H9 (cell line): ENCODE results near the gene LRRK2. TPM values are rescaled to one million over a fixed set of nuclear protein-coding genes. Genes with fewer than 3 reads are reported as not detected.

Experiments
- DNase-seq: peaks from one replicate; pipeline ENCODE4 v3.0.0-alpha.2; 2017
- H2AFZ ChIP-seq: one replicate; pipeline ENCODE4 v1.6.1; 2013; ENCODE audit warnings: mild to moderate bottlenecking, low read length, control low read depth, moderate library complexity
- H2AK5ac ChIP-seq: 2 replicates; pipeline ENCODE4 v1.6.1; 2013; ENCODE audit warnings: low read length, control low read depth, mixed read lengths; ENCODE audit not compliant: insufficient read length
- H2BK120ac ChIP-seq: one replicate; pipeline ENCODE4 v1.6.1; 2013; ENCODE audit warnings: low read depth, mild to moderate bottlenecking, low read length, control low read depth, inconsistent platforms; ENCODE audit not compliant: poor library complexity, severe bottlenecking
- H2BK12ac ChIP-seq: 2 replicates; pipeline ENCODE4 v1.6.1; 2013; ENCODE audit warnings: low read length, control low read depth, mixed read lengths, low read depth; ENCODE audit not compliant: insufficient read length
- H2BK15ac ChIP-seq: 2 replicates; pipeline ENCODE4 v1.6.1; 2013; ENCODE audit warnings: low read depth, low read length, control low read depth
- H2BK20ac ChIP-seq: one replicate; pipeline ENCODE4 v1.6.1; 2013; ENCODE audit warnings: low read depth, mild to moderate bottlenecking, low read length, control low read depth, inconsistent platforms; ENCODE audit not compliant: poor library complexity, severe bottlenecking
- H2BK5ac ChIP-seq: 2 replicates; pipeline ENCODE4 v1.6.1; 2013; ENCODE audit warnings: low read length, control low read depth, mixed read lengths; ENCODE audit not compliant: insufficient read length
- H3K14ac ChIP-seq: 2 replicates; pipeline ENCODE4 v1.6.1; 2013; ENCODE audit warnings: low read length, control low read depth; ENCODE audit not compliant: insufficient read depth
- H3K18ac ChIP-seq: 2 replicates; pipeline ENCODE4 v1.6.1; 2013; ENCODE audit warnings: low read depth, mild to moderate bottlenecking, mixed read lengths, low read length, control low read depth; ENCODE audit not compliant: insufficient read length
- H3K23ac ChIP-seq: 2 replicates; pipeline ENCODE4 v1.6.1; 2013; ENCODE audit warnings: low read length, control low read depth, mixed read lengths, low read depth; ENCODE audit not compliant: insufficient read length
- H3K23me2 ChIP-seq: 2 replicates; pipeline ENCODE4 v1.6.1; 2013; ENCODE audit warnings: low read depth, mild to moderate bottlenecking, mixed read lengths, low read length, control low read depth; ENCODE audit not compliant: insufficient read length, poor library complexity, severe bottlenecking
- H3K27ac ChIP-seq: 2 replicates; pipeline ENCODE4 v1.5.1; 2013; ENCODE audit warnings: low read length, control low read depth, mixed read lengths, low read depth; ENCODE audit not compliant: insufficient read length
- H3K27me3 ChIP-seq: 2 replicates; pipeline ENCODE4 v1.6.1; 2013; ENCODE audit warnings: low read length, control low read depth, inconsistent platforms; ENCODE audit not compliant: insufficient read depth
- H3K4ac ChIP-seq: 2 replicates; pipeline ENCODE4 v1.6.1; 2013; ENCODE audit warnings: low read depth, mild to moderate bottlenecking, control low read depth, inconsistent platforms, low read length, moderate library complexity
- H3K4me1 ChIP-seq: 2 replicates; pipeline ENCODE4 v1.6.1; 2013; ENCODE audit warnings: low read length, control low read depth, inconsistent platforms; ENCODE audit not compliant: insufficient read depth
- H3K4me2 ChIP-seq: 2 replicates; pipeline ENCODE4 v1.6.1; 2013; ENCODE audit warnings: low read length, control low read depth, mixed read lengths; ENCODE audit not compliant: insufficient read length, insufficient read depth
- H3K56ac ChIP-seq: 2 replicates; pipeline ENCODE4 v1.6.1; 2013; ENCODE audit warnings: low read depth, mild to moderate bottlenecking, mixed read lengths, low read length, control low read depth; ENCODE audit not compliant: insufficient read length
- H3K79me1 ChIP-seq: 2 replicates; pipeline ENCODE4 v1.6.1; 2013; ENCODE audit warnings: low read depth, mild to moderate bottlenecking, moderate library complexity, low read length, control low read depth, inconsistent platforms; ENCODE audit not compliant: insufficient read depth, poor library complexity, severe bottlenecking
- H3K79me2 ChIP-seq: 2 replicates; pipeline ENCODE4 v1.6.1; 2013; ENCODE audit warnings: low read length, control low read depth, inconsistent platforms; ENCODE audit not compliant: insufficient read depth
- H3K9ac ChIP-seq: 2 replicates; pipeline ENCODE4 v1.6.1; 2013; ENCODE audit warnings: low read length, control low read depth, mixed read lengths; ENCODE audit not compliant: insufficient read length; ENCODE audit errors: extremely low read depth
- H3K9me3 ChIP-seq: one replicate; pipeline ENCODE4 v1.6.1; 2013; ENCODE audit warnings: low read depth, low read length, inconsistent platforms; ENCODE audit not compliant: control insufficient read depth
- H3T11ph ChIP-seq: one replicate; pipeline ENCODE4 v1.6.1; 2013; ENCODE audit warnings: mild to moderate bottlenecking, low read length, control low read depth, inconsistent platforms
- H4K20me1 ChIP-seq: one replicate; pipeline ENCODE4 v1.6.1; 2013; ENCODE audit not compliant: control insufficient read depth, insufficient read length, insufficient read depth
- H4K5ac ChIP-seq: 2 replicates; pipeline ENCODE4 v1.6.1; 2013; ENCODE audit warnings: low read depth, mild to moderate bottlenecking, mixed read lengths, low read length, control low read depth; ENCODE audit not compliant: insufficient read length
- H4K8ac ChIP-seq: replicated peaks from 2 replicates; pipeline ENCODE4 v1.6.1; 2013; ENCODE audit warnings: low read length, control low read depth, mixed read lengths, low read depth; ENCODE audit not compliant: insufficient read length
- H4K91ac ChIP-seq: 2 replicates; pipeline ENCODE4 v1.6.1; 2013; ENCODE audit warnings: low read depth, mild to moderate bottlenecking, moderate library complexity, mixed read lengths, low read length, control low read depth; ENCODE audit not compliant: insufficient read length
- H3K27ac Mint-ChIP-seq, 3 experiments: 2 replicates in 2 of 3; 3 replicates in 1 of 3; pipeline ENCODE4 v1.8.0; 2020 to 2021; ENCODE audit warnings: mixed read lengths in 3 of 3, mild to moderate bottlenecking in 1 of 3, moderate library complexity in 1 of 3
- H3K27me3 Mint-ChIP-seq: 2 replicates; pipeline ENCODE4 v1.8.0; 2021; ENCODE audit warnings: low read depth, mild to moderate bottlenecking, moderate library complexity, mixed read lengths
- H3K36me3 Mint-ChIP-seq, 3 experiments: 2 replicates in 2 of 3; 3 replicates in 1 of 3; pipeline ENCODE4 v1.8.0; 2020 to 2021; ENCODE audit warnings: low read depth in 3 of 3, mixed read lengths in 3 of 3; ENCODE audit not compliant: insufficient read depth in 1 of 3
- H3K4me1 Mint-ChIP-seq, 2 experiments: 2 replicates each; pipeline ENCODE4 v1.8.0; 2020; ENCODE audit warnings: mixed read lengths in 2 of 2
- H3K4me3 Mint-ChIP-seq, 2 experiments: 2 replicates in 1 of 2; 3 replicates in 1 of 2; pipeline ENCODE4 v1.8.0; 2020 to 2021; ENCODE audit warnings: mild to moderate bottlenecking in 2 of 2, mixed read lengths in 2 of 2, moderate library complexity in 1 of 2
- H3K9me3 Mint-ChIP-seq, 2 experiments: 2 replicates in 1 of 2; 3 replicates in 1 of 2; pipeline ENCODE4 v1.8.0; 2020; ENCODE audit warnings: mild to moderate bottlenecking in 2 of 2, mixed read lengths in 2 of 2, moderate library complexity in 1 of 2
- CTCF ChIP-seq: fragments of 200-600 bp; sonication (generic); conservative IDR thresholded peaks from 3 replicates; pipeline ENCODE4 v1.8.0; 2021; ENCODE audit warnings: antibody characterized with exemption, mild to moderate bottlenecking
- WGBS: extraction: QIAGEN DNeasy Blood & Tissue Kit; methylation state at CpG from one replicate; pipeline ENCODE4 v1.1.7; 2013; ENCODE audit warnings: missing lambda C conversion rate, low lambda C conversion rate, mixed read lengths; ENCODE audit not compliant: insufficient read length; ENCODE audit errors: extremely low coverage; 5-methylcytosine and 5-hydroxymethylcytosine counted together
- total RNA-seq: library from RNA; stranded (reverse); gene quantifications from 2 replicates; pipeline ENCODE4 v1.2.1, GENCODE V29; 2021

LRRK2 gene
- total RNA-seq, 1 experiment from 2014 or later = 0.17 TPM

- Histone ChIP-seq H4K5ac (no peak overlapping the region), H2BK120ac (no peak overlapping the region), H2BK15ac (no peak overlapping the region), H3K79me1 (no peaks in the 10 kb centered on the region), H3K23me2 (no peaks in the 10 kb centered on the region), H3K4ac (no peak overlapping the region), H3K56ac (no peak overlapping the region), H3K79me2 (no peaks in the 10 kb centered on the region), H3K9me3 (no peaks in the 10 kb centered on the region), H2BK5ac (no peak overlapping the region), H3K9ac (no peak overlapping the region), H3T11ph (no peak overlapping the region), H3K14ac (no peak overlapping the region), H3K27ac (no peak overlapping the region), H2BK12ac (no peak overlapping the region), H2BK20ac (no peak overlapping the region), H2AK5ac (no peak overlapping the region), H3K4me1 (no peaks in the 10 kb centered on the region), H4K8ac (no peak overlapping the region), H4K91ac (no peak overlapping the region), H3K23ac (no peak overlapping the region), H4K20me1 (no peaks in the 10 kb centered on the region), H3K4me2 (peak overlapping the region; percentile 46), H3K27me3 (peaks cover 9% of the 10 kb centered on the region), H3K18ac (no peak overlapping the region), H2AFZ (no peak overlapping the region)
- Mint-ChIP-seq H3K4me1 (peaks cover 10 to 11% of the 10 kb centered on the region in 2 experiments), H3K4me3 (peak overlapping the region; percentile 49 to 77), H3K27ac (no peak overlapping the region), H3K36me3 (no peaks in the 10 kb centered on the region; a peak in 1 of 7 replicates), H3K27me3 (peaks cover 40% of the 10 kb centered on the region), H3K9me3 (no peaks in the 10 kb centered on the region; a peak in 2 of 5 replicates)
- no CpG with 5 or more reads among the region's 12 CpGs for WGBS
- no peak for DNase-seq
- TF ChIP-seq CTCF = no peak
Observed at GRCh38 chr12:40225337-40225983, 663 bp downstream of the LRRK2 start.
